ENCODE results near the gene IQCH.

The IQCH gene

GRCh38 chr15:67458331-67459029 lies 203.9 kb downstream of the IQCH start:
- DNase-seq, result no peak

- DNase-seq, result no peak
These were observed 205.9 kb downstream of the IQCH start for GRCh38 chr15:67460521-67460920.

GRCh38 chr15:67461735-67462134 lies 207.1 kb downstream of the IQCH start:
- no peak for DNase-seq

GRCh38 chr15:67462875-67463274 lies 208.3 kb downstream of the IQCH start:
- no peak for DNase-seq

GRCh38 chr15:67463488-67463887 lies 208.9 kb downstream of the IQCH start:
- no peak for DNase-seq

- DNase-seq, result no peak
These were observed 210.8 kb downstream of the IQCH start for GRCh38 chr15:67465196-67465952.

GRCh38 chr15:67468416-67468815 lies 213.8 kb downstream of the IQCH start:
- DNase-seq, result no peak

- DNase-seq, result no peak
These were observed 215.1 kb downstream of the IQCH start for GRCh38 chr15:67469680-67470079.

- no peak for DNase-seq
These were observed 218.4 kb downstream of the IQCH start for GRCh38 chr15:67472957-67473356.

- DNase-seq, result no peak
These were observed 220.0 kb downstream of the IQCH start for GRCh38 chr15:67474405-67475110.

GRCh38 chr15:67479781-67480505 lies 225.4 kb downstream of the IQCH start:
- no peak for DNase-seq

GRCh38 chr15:67480741-67481140 lies 226.2 kb downstream of the IQCH start:
- DNase-seq, result no peak

- DNase-seq, result no peak
These were observed 227.1 kb downstream of the IQCH start for GRCh38 chr15:67481680-67482079.

GRCh38 chr15:67495585-67495984 lies 241.0 kb downstream of the IQCH start:
- no peak for DNase-seq

- DNase-seq, result no peak
These were observed 246.7 kb downstream of the IQCH start for GRCh38 chr15:67501177-67501835.

- no peak for DNase-seq
These were observed 247.4 kb downstream of the IQCH start for GRCh38 chr15:67501836-67502461.

GRCh38 chr15:67504056-67504455 lies 249.5 kb downstream of the IQCH start:
- no peak for DNase-seq

GRCh38 chr15:67504796-67505195 lies 250.2 kb downstream of the IQCH start:
- DNase-seq, result no peak

- DNase-seq, result no peak
These were observed 251.3 kb downstream of the IQCH start for GRCh38 chr15:67505675-67506572.

GRCh38 chr15:67506775-67507747 lies 252.5 kb downstream of the IQCH start:
- DNase-seq, result no peak
